IPS DF 6.9 (cell line): ENCODE data around the gene CC2D2A.

ENCODE experiments used
- DNase-seq: peaks from one replicate; pipeline ENCODE4 v3.0.0-alpha.2; 2013; ENCODE audit warnings: low read depth, low spot score
- H3K27ac ChIP-seq: one replicate; pipeline ENCODE4 v1.5.1; 2013; ENCODE audit warnings: low read length, control low read depth
- H3K27me3 ChIP-seq: 2 replicates; pipeline ENCODE4 v1.6.1; 2013; ENCODE audit warnings: mild to moderate bottlenecking, low read length; ENCODE audit not compliant: control insufficient read depth, insufficient read depth
- H3K36me3 ChIP-seq: 2 replicates; pipeline ENCODE4 v1.6.1; 2013; ENCODE audit warnings: low read length; ENCODE audit not compliant: control insufficient read depth, insufficient read depth
- H3K4me1 ChIP-seq: 2 replicates; pipeline ENCODE4 v1.6.1; 2013; ENCODE audit warnings: low read length; ENCODE audit not compliant: control insufficient read depth, insufficient read depth
- H3K4me3 ChIP-seq: 2 replicates; pipeline ENCODE4 v1.5.1; 2013; ENCODE audit warnings: mild to moderate bottlenecking, low read length
- H3K9me3 ChIP-seq: 2 replicates; pipeline ENCODE4 v1.6.1; 2013; ENCODE audit warnings: low read length, inconsistent platforms; ENCODE audit not compliant: control insufficient read depth, insufficient read depth
- WGBS: extraction: QIAGEN DNeasy Blood & Tissue Kit; methylation state at CpG from one replicate; pipeline ENCODE4 v1.1.7; 2013; ENCODE audit warnings: mixed read lengths, missing lambda C conversion rate; ENCODE audit not compliant: insufficient read length, insufficient coverage; 5-methylcytosine and 5-hydroxymethylcytosine counted together

CC2D2A gene

GRCh38 chr4:15438939-15439524 is 30.6 kb upstream of the CC2D2A start:
- Histone ChIP-seq H3K27ac (no peak overlapping the region), H3K27me3 (no peaks in the 10 kb centered on the region), H3K36me3 (no peaks in the 10 kb centered on the region), H3K4me1 (no peaks in the 10 kb centered on the region), H3K9me3 (no peaks in the 10 kb centered on the region), H3K4me3 (no peak overlapping the region)
- DNase-seq = no peak
- WGBS = no CpG with 5 or more reads among the region's 2 CpGs

- Histone ChIP-seq H3K27ac (no peak overlapping the region), H3K4me3 (no peak overlapping the region), H3K9me3 (no peaks in the 10 kb centered on the region), H3K36me3 (no peaks in the 10 kb centered on the region), H3K27me3 (no peaks in the 10 kb centered on the region), H3K4me1 (no peaks in the 10 kb centered on the region)
- DNase-seq = no peak
- no CpG with 5 or more reads among the region's 2 CpGs for WGBS
Observed at GRCh38 chr4:15443371-15444160, 26.1 kb upstream of the CC2D2A start.

GRCh38 chr4:15444276-15444675 is 25.4 kb upstream of the CC2D2A start:
- H3K9me3 ChIP-seq = no peaks in the 10 kb centered on the region
- no peaks in the 10 kb centered on the region for H3K4me1 ChIP-seq
- H3K27me3 ChIP-seq = no peaks in the 10 kb centered on the region
- DNase-seq = no peak
- H3K27ac ChIP-seq = no peak overlapping the region
- H3K36me3 ChIP-seq = no peaks in the 10 kb centered on the region
- no peak overlapping the region for H3K4me3 ChIP-seq
- no CpG with 5 or more reads among the region's 7 CpGs for WGBS

- Histone ChIP-seq H3K4me3 (no peak overlapping the region), H3K27me3 (no peaks in the 10 kb centered on the region), H3K27ac (no peak overlapping the region), H3K36me3 (no peaks in the 10 kb centered on the region), H3K9me3 (no peaks in the 10 kb centered on the region), H3K4me1 (no peaks in the 10 kb centered on the region)
- no CpG with 5 or more reads among the region's 4 CpGs for WGBS
- DNase-seq = no peak
Observed at GRCh38 chr4:15444879-15445547, 24.7 kb upstream of the CC2D2A start.

GRCh38 chr4:15451181-15451865 is 18.4 kb upstream of the CC2D2A start:
- Histone ChIP-seq H3K27ac (no peak overlapping the region), H3K36me3 (no peaks in the 10 kb centered on the region), H3K27me3 (no peaks in the 10 kb centered on the region), H3K9me3 (no peaks in the 10 kb centered on the region), H3K4me3 (no peak overlapping the region), H3K4me1 (no peaks in the 10 kb centered on the region)
- DNase-seq = no peak
- no CpG with 5 or more reads among the region's 1 CpG for WGBS

GRCh38 chr4:15451866-15452765 is 17.6 kb upstream of the CC2D2A start:
- WGBS = no CpG with 5 or more reads among the region's 4 CpGs
- Histone ChIP-seq H3K9me3 (no peaks in the 10 kb centered on the region), H3K4me1 (no peaks in the 10 kb centered on the region), H3K27ac (no peak overlapping the region), H3K4me3 (no peak overlapping the region), H3K36me3 (no peaks in the 10 kb centered on the region), H3K27me3 (no peaks in the 10 kb centered on the region)
- no peak for DNase-seq

- no peaks in the 10 kb centered on the region for H3K4me1 ChIP-seq
- no peak overlapping the region for H3K4me3 ChIP-seq
- WGBS = no CpG with 5 or more reads among the region's 3 CpGs
- H3K27ac ChIP-seq = no peak overlapping the region
- no peaks in the 10 kb centered on the region for H3K27me3 ChIP-seq
- H3K36me3 ChIP-seq = no peaks in the 10 kb centered on the region
- no peak for DNase-seq
- no peaks in the 10 kb centered on the region for H3K9me3 ChIP-seq
Observed at GRCh38 chr4:15455290-15455689, 14.4 kb upstream of the CC2D2A start.

GRCh38 chr4:15457406-15458201 is 12.1 kb upstream of the CC2D2A start:
- DNase-seq = no peak
- H3K4me3 ChIP-seq = no peak overlapping the region
- H3K27me3 ChIP-seq = no peaks in the 10 kb centered on the region
- H3K36me3 ChIP-seq = no peaks in the 10 kb centered on the region
- no peaks in the 10 kb centered on the region for H3K9me3 ChIP-seq
- no CpG with 5 or more reads among the region's 7 CpGs for WGBS
- no peak overlapping the region for H3K27ac ChIP-seq
- H3K4me1 ChIP-seq = no peaks in the 10 kb centered on the region

- Histone ChIP-seq H3K36me3 (no peaks in the 10 kb centered on the region), H3K9me3 (no peaks in the 10 kb centered on the region), H3K4me1 (no peaks in the 10 kb centered on the region), H3K4me3 (no peak overlapping the region), H3K27ac (no peak overlapping the region), H3K27me3 (no peaks in the 10 kb centered on the region)
- no peak for DNase-seq
- WGBS = no CpG with 5 or more reads among the region's 2 CpGs
Observed at GRCh38 chr4:15458616-15459015, 11.1 kb upstream of the CC2D2A start.
